Activated CD8-positive, alpha-beta memory T cell treated with anti-CD3 and anti-CD28 coated beads, Interleukin-2, amount 50 U/mL, for 24 hours (primary cell): ENCODE data around the gene XYLB.

Experiments
- DNase-seq: peaks from one replicate; pipeline ENCODE4 v3.0.0-alpha.2; 2020; ENCODE audit errors: extremely low read depth

XYLB gene

GRCh38 chr3:38454884-38455638, 108.5 kb downstream of the XYLB start:
- DNase-seq = no peak

GRCh38 chr3:38455639-38456430, 109.2 kb downstream of the XYLB start:
- no peak for DNase-seq

GRCh38 chr3:38457111-38458003, 110.8 kb downstream of the XYLB start:
- DNase-seq = no peak

GRCh38 chr3:38458796-38459498, 112.4 kb downstream of the XYLB start:
- no peak for DNase-seq

- no peak for DNase-seq
Measured at GRCh38 chr3:38459499-38460048, 113.0 kb downstream of the XYLB start.

- no peak for DNase-seq
Measured at GRCh38 chr3:38460377-38461270, 114.0 kb downstream of the XYLB start.
